Measurements from ENCODE around the gene DAND5. TPM values are rescaled to one million over a fixed set of nuclear protein-coding genes. Genes with fewer than 3 reads are reported as not detected.

DAND5 gene
- total RNA-seq, 1 experiment from 2014 or later, result 0.21 TPM

DNA sequence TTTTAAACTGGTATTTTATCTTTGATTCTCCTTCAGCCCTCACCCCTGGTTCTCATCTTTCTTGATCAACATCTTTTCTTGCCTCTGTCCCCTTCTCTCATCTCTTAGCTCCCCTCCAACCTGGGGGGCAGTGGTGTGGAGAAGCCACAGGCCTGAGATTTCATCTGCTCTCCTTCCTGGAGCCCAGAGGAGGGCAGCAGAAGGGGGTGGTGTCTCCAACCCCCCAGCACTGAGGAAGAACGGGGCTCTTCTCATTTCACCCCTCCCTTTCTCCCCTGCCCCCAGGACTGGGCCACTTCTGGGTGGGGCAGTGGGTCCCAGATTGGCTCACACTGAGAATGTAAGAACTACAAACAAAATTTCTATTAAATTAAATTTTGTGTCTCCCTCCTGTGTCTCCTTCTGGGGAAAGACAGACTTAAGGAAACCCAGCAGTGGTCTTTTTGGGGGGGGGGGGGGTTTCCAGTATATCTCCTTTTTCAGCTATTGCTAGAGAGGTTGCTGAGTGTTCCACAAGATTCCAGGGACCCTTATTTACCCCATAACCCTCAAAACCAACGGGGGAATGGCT lies 25.2 kb upstream of the DAND5 start:
- DNase-seq, result no peak
- H3K36me3 Mint-ChIP-seq (ENCODE audit: insufficient read depth, unreplicated experiment), result peaks cover 92% of the 10 kb centered on the region
- peak overlapping the region; percentile 14 for H3K4me3 Mint-ChIP-seq (ENCODE audit: low read depth, unreplicated experiment)

DNA sequence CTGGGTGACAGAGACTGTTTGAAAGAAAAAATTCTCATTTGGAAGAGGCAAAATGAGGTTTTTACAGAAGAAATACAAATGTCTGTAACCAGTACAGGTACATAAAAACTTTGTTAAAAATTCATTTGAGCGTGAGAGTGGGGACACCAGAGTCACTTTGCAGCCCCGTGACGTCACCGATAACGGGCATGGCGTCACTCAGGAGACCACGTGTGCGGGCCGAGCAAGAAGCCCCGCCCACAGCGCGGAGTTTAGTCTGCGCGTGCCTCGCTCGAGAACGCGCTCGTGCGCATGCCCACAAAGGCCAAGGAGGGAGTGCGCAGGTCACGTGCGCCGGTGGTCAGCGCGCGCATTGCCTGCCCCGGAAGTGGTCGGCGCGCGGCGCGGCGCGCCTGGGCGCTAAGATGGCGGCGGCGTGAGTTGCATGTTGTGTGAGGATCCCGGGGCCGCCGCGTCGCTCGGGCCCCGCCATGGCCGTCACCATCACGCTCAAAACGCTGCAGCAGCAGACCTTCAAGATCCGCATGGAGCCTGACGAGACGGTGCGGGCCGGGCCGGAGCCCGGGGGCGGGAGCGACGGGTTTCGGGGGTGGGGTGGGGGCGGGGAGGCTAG lies 23.8 kb upstream of the DAND5 start, which contains the start of gene RAD23A:
Gene RAD23A, plus strand, starts transcription at position 384 of the 613 bp plus-strand sequence. Its CDS starts 87 bp downstream, at position 471.
- Mint-ChIP-seq H3K4me1 (ENCODE audit: low read depth, unreplicated experiment) (peaks cover 9% of the 10 kb centered on the region), H3K27ac (ENCODE audit: unreplicated experiment) (peak within 1 kb of the TSS; percentile 96), H3K27me3 (ENCODE audit: unreplicated experiment) (no peaks in the 10 kb centered on the region), H3K4me3 (ENCODE audit: low read depth, unreplicated experiment) (peak within 1 kb of the TSS; percentile 79), H3K36me3 (ENCODE audit: insufficient read depth, unreplicated experiment) (peaks cover 91% of the 10 kb centered on the region), H3K9me3 (ENCODE audit: low read depth, unreplicated experiment) (no peaks in the 10 kb centered on the region)
- peak; percentile 95 for DNase-seq
- CTCF ChIA-PET, result no interaction called here
- intact Hi-C loops (cut with micrococcal nuclease; ENCODE audit: unreplicated experiment), result no loop called here
- no TSS peak for BruUV-seq (replicated peaks)
- TF ChIP-seq, protein P1, sequence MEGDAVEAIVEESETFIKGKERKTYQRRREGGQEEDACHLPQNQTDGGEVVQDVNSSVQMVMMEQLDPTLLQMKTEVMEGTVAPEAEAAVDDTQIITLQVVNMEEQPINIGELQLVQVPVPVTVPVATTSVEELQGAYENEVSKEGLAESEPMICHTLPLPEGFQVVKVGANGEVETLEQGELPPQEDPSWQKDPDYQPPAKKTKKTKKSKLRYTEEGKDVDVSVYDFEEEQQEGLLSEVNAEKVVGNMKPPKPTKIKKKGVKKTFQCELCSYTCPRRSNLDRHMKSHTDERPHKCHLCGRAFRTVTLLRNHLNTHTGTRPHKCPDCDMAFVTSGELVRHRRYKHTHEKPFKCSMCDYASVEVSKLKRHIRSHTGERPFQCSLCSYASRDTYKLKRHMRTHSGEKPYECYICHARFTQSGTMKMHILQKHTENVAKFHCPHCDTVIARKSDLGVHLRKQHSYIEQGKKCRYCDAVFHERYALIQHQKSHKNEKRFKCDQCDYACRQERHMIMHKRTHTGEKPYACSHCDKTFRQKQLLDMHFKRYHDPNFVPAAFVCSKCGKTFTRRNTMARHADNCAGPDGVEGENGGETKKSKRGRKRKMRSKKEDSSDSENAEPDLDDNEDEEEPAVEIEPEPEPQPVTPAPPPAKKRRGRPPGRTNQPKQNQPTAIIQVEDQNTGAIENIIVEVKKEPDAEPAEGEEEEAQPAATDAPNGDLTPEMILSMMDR (IDR thresholded peaks at IDR 0.05; ENCODE audit: unreplicated experiment), result no peak

More for the DNA sequence above, 25.2 kb upstream of the DAND5 start:
- BruUV-seq (replicated peaks), result no TSS peak
- Mint-ChIP-seq H3K27ac (ENCODE audit: unreplicated experiment) (peak overlapping the region; percentile 67), H3K9me3 (ENCODE audit: low read depth, unreplicated experiment) (no peaks in the 10 kb centered on the region), H3K27me3 (ENCODE audit: unreplicated experiment) (no peaks in the 10 kb centered on the region), H3K4me1 (ENCODE audit: low read depth, unreplicated experiment) (peaks cover 9% of the 10 kb centered on the region)
- TF ChIP-seq, protein P1 (IDR thresholded peaks at IDR 0.05; ENCODE audit: unreplicated experiment), result no peak
- intact Hi-C loops (cut with micrococcal nuclease; ENCODE audit: unreplicated experiment), result no loop called here
- CTCF ChIA-PET, result interaction anchor here (0.7 kb wide), 1 partner anchor 21 kb away, joined by 3 read pairs; no protein-coding TSS in a partner anchor

DNA sequence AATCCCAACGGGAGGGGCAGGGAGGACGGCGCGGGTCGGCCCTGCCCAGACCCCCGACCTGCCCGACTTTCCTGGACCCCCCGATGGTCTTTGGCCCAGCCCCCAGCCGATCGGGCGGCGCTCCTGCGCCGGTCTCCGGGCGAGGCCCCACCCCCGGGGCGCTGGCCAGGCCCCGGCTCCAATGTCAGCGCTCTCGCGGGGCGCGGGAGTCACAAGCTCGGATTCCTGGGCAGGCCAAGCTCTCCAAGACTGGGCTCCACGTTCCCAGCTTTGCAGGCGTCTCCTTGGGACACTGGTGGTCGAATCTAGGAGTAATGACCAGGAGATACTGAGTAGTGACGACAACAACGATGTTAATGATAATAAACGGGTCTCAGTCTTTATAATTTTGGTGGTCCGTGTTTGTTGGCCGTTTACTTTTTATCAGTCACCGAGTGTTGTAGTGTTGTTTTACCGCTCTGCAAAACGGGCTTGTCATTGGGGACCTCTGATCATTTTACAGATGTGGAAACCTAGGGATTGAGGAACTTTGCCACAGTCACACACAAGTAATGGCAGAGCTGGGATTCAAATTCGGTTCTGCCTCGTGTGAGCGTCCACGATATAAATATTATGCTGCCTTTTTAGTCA lies 23.2 kb upstream of the DAND5 start:
- Mint-ChIP-seq H3K4me3 (ENCODE audit: low read depth, unreplicated experiment) (peak overlapping the region; percentile 79), H3K27me3 (ENCODE audit: unreplicated experiment) (no peaks in the 10 kb centered on the region), H3K36me3 (ENCODE audit: insufficient read depth, unreplicated experiment) (peaks cover 91% of the 10 kb centered on the region), H3K4me1 (ENCODE audit: low read depth, unreplicated experiment) (peaks cover 9% of the 10 kb centered on the region), H3K27ac (ENCODE audit: unreplicated experiment) (peak overlapping the region; percentile 96), H3K9me3 (ENCODE audit: low read depth, unreplicated experiment) (no peaks in the 10 kb centered on the region)
- BruUV-seq (replicated peaks), result no TSS peak
- CTCF ChIA-PET, result interaction anchor here (0.7 kb wide), 2 partner anchors 8 to 58 kb away, joined by 5 read pairs; no protein-coding TSS in a partner anchor
- intact Hi-C loops (cut with micrococcal nuclease; ENCODE audit: unreplicated experiment), result no loop called here
- TF ChIP-seq, protein P1 (IDR thresholded peaks at IDR 0.05; ENCODE audit: unreplicated experiment), result no peak
- DNase-seq, result peak; percentile 64

DNA sequence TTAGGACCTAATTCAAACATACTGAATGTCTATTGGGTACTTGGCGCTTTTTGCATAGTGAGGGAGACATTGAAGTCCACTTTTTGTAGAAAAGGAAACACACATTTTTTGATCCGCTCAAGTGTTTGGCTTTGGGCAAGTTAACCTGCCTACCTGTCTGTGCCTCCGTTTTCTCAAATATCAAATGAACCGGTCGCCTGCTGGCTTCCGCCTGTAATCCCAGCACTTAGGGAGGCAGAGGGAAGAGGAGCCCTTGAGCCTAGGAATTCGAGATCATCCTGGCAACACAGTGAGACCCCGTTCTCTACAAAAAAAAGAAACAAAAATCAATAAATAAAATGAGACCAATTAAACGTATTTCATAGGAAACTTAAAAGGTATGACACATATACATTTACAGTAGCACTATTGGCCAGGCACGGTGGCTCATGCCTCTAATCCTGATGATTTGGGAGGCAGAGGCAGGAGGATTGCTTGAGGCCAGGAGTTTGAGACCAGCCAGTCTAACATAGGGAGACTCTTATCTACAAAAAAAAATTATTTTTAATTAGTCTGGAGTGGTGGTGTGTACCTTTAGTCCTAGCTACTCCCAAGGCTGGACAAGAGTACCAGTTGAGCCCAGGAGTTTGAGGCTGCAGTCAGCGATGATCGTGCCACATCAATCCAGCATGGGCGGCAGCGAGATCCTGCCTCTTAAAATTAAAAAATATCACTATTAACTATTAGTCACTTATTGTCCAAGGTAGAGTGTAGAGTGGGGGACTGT lies 22.5 kb upstream of the DAND5 start:
- intact Hi-C loops (cut with micrococcal nuclease; ENCODE audit: unreplicated experiment), result no loop called here
- peaks cover 91% of the 10 kb centered on the region for H3K36me3 Mint-ChIP-seq (ENCODE audit: insufficient read depth, unreplicated experiment)
- CTCF ChIA-PET, result interaction anchor here (0.7 kb wide), 2 partner anchors 9 to 57 kb away, joined by 5 read pairs; no protein-coding TSS in a partner anchor
- TF ChIP-seq, protein P1 (IDR thresholded peaks at IDR 0.05; ENCODE audit: unreplicated experiment), result no peak
- H3K27ac Mint-ChIP-seq (ENCODE audit: unreplicated experiment), result peak overlapping the region; percentile 47
- peaks cover 9% of the 10 kb centered on the region for H3K4me1 Mint-ChIP-seq (ENCODE audit: low read depth, unreplicated experiment)
- DNase-seq, result no peak
- peak overlapping the region; percentile 79 for H3K4me3 Mint-ChIP-seq (ENCODE audit: low read depth, unreplicated experiment)
- H3K27me3 Mint-ChIP-seq (ENCODE audit: unreplicated experiment), result no peaks in the 10 kb centered on the region
- BruUV-seq (replicated peaks), result TSS peak; percentile 25
- H3K9me3 Mint-ChIP-seq (ENCODE audit: low read depth, unreplicated experiment), result no peaks in the 10 kb centered on the region

Measured in Calu3 (cell line).